ENCODE data around the gene SPZ1. TPM values are rescaled to one million over a fixed set of nuclear protein-coding genes. Genes with fewer than 3 reads are reported as not detected.

Gene SPZ1
- total and polyA plus RNA-seq, 2 of the 8 experiments (the other 6 are each of a cell fraction or from before 2014, with no cell fraction given) = not detected

DNA sequence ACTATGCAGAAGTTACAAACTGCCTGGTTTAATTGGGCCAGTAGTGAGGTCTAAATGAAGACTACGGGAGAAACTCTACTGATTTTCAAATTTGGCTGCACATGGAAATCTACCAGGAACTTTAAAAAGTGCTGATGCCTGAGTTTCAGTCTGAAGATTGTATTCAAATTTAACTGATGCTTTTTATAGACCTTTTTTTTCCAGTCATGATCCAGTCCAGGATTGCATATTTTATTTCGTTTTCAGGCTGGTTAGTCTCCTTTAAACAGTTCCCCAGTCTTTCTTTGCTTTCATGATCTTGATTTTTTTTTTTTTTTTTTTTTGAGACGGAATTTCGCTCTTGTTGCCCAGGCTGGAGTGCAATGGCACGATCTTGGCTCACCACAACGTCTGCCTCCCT lies 23.7 kb upstream of the SPZ1 start:
- POLR2A ChIA-PET (ENCODE audit: partially characterized antibody) = interaction anchor here (1.2 kb wide), 1 partner anchor 39 kb away, joined by 3 read pairs; no protein-coding TSS in a partner anchor
- WGBS, 2 experiments (ENCODE audit: extremely low coverage in 1 of 2, insufficient coverage in 1 of 2, insufficient read length in 1 of 2, insufficient replicate concordance in 2 of 2, low coverage in 1 of 2, low lambda C conversion rate in 2 of 2, missing lambda C conversion rate in 1 of 2) = 82% methylated on average over 3 of the region's 6 CpGs; no CpG with 5 or more reads in 1 of the 2 experiments

More for the DNA sequence above, 23.7 kb upstream of the SPZ1 start:
- no peak for TF ChIP-seq POU5F1 (IDR thresholded peaks at IDR 0.05; ENCODE audit: low read depth, low read length)
- TF ChIP-seq CTCF (IDR thresholded peaks at IDR 0.05; ENCODE audit: control extremely low read depth in 1 of 3, insufficient read depth in 1 of 3, low read depth in 1 of 3, low read length in 3 of 3) = no peak
- no peak for TF ChIP-seq RFX5 (IDR thresholded peaks at IDR 0.05; ENCODE audit: borderline replicate concordance, low read depth, low read length)
- no peak for TF ChIP-seq SRF (IDR thresholded peaks at IDR 0.05; ENCODE audit: low read depth, low read length)
- no peak for TF ChIP-seq RBBP5 (IDR thresholded peaks at IDR 0.05; ENCODE audit: borderline replicate concordance, low read depth, low read length)
- no peak for TF ChIP-seq JUN (IDR thresholded peaks at IDR 0.05; ENCODE audit: low read depth, low read length)
- FAIRE-seq (no peak), DNase-seq (ENCODE audit: low read depth in 1 of 2, low spot score in 2 of 2) (no peak)
- Histone ChIP-seq H3K27me3 (replicated peaks in 1 of 4; ENCODE audit: control insufficient read depth in 3 of 4, extremely low read depth in 1 of 4, insufficient read depth in 3 of 4, low read length in 3 of 4) (no peaks in the 10 kb centered on the region), H4K5ac (ENCODE audit: insufficient read length, low read depth, low read length) (no peak overlapping the region), H2AFZ (ENCODE audit: low read length) (no peak overlapping the region), H3K23me2 (ENCODE audit: low read depth, low read length) (no peaks in the 10 kb centered on the region), H3K4me1 (replicated peaks in 1 of 4; ENCODE audit: control insufficient read depth in 3 of 4, insufficient read depth in 4 of 4, low read length in 3 of 4) (no peaks in the 10 kb centered on the region; a peak in 1 of 7 replicates), H4K91ac (replicated peaks; ENCODE audit: insufficient read length, low read length) (no peak overlapping the region), H3K56ac (replicated peaks; ENCODE audit: insufficient read length, low read depth, low read length) (no peak overlapping the region), H3K79me1 (ENCODE audit: low read depth, low read length) (no peaks in the 10 kb centered on the region), H3K23ac (ENCODE audit: insufficient read length) (no peak overlapping the region), H2BK20ac (ENCODE audit: low read length) (no peak overlapping the region), H3K4me2 (ENCODE audit: insufficient read depth in 1 of 2, low read depth in 2 of 2, low read length in 2 of 2) (no peak overlapping the region), H3K27ac (ENCODE audit: low read depth, low read length) (no peak overlapping the region), H4K8ac (ENCODE audit: extremely low read depth, insufficient read depth, low read length) (no peak overlapping the region), H3K9me3 (ENCODE audit: insufficient read depth in 2 of 2, low read depth in 1 of 2, low read length in 1 of 2) (peaks cover 0 to 4% of the 10 kb centered on the region in 2 experiments; a peak in 1 of 4 replicates), H3K4ac (replicated peaks; ENCODE audit: insufficient read length, low read depth, low read length) (no peak overlapping the region), H2BK5ac (ENCODE audit: low read depth, low read length) (no peak overlapping the region), H4K20me1 (replicated peaks in 1 of 2; ENCODE audit: control insufficient read depth in 1 of 2, insufficient read depth in 2 of 2, low read length in 2 of 2) (no peaks in the 10 kb centered on the region), H3K18ac (ENCODE audit: extremely low read depth, low read length) (no peak overlapping the region), H3K79me2 (ENCODE audit: control insufficient read depth in 1 of 2, insufficient read depth in 2 of 2, low read length in 2 of 2) (no peaks in the 10 kb centered on the region), H3K36me3 (ENCODE audit: control insufficient read depth in 2 of 4, insufficient read depth in 4 of 4, low read length in 3 of 4) (no peaks in the 10 kb centered on the region), H3K14ac (ENCODE audit: insufficient read length) (no peak overlapping the region), H2BK12ac (ENCODE audit: low read depth, low read length) (no peak overlapping the region), H3K9ac (replicated peaks in 1 of 4; ENCODE audit: extremely low read depth in 1 of 4, low read depth in 3 of 4, low read length in 3 of 4) (no peak overlapping the region), H2BK15ac (ENCODE audit: low read length) (no peak overlapping the region), H2AK5ac (ENCODE audit: low read depth, low read length) (no peak overlapping the region), H2BK120ac (replicated peaks; ENCODE audit: low read depth, low read length) (no peak overlapping the region), H3K4me3 (ENCODE audit: extremely low read depth in 1 of 4, insufficient read depth in 2 of 4, low read depth in 3 of 4, low read length in 4 of 4) (no peak overlapping the region)
- CTCF ChIA-PET (ENCODE audit: partially characterized antibody) = interaction anchor here (0.7 to 1.1 kb wide), 3 partner anchors 11 to 57 kb away, joined by 3 to 4 read pairs (median 3); no protein-coding TSS in a partner anchor
